ENCODE measurements around the gene GBF1. TPM values are rescaled to one million over a fixed set of nuclear protein-coding genes. Genes with fewer than 3 reads are reported as not detected.

The GBF1 gene
- total RNA-seq, 2 experiments from 2014 or later = 40.1 to 40.6 TPM

DNA sequence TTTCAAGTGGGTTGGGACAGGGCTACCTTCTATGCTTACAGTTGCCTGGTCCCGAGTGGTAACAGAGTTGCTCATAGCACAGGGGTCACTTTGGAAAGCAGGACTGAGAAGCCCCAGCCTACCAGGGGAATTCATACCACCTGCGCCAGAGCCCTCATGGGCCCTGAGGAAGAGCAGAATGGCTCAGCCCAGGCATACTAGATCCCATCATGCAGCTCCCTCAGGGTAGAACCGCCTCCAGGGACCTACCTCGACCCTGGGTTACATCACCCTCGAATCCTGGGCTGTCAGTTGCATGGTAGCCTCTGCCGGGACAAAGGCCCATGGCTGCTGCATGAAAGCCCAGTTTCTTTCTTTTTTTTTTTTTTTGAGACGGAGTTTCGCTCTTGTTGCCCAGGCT, 184.1 kb downstream of the GBF1 start:
- Mint-ChIP-seq H3K4me3 (no peak overlapping the region), H3K4me1 (peaks cover 29% of the 10 kb centered on the region)

DNA sequence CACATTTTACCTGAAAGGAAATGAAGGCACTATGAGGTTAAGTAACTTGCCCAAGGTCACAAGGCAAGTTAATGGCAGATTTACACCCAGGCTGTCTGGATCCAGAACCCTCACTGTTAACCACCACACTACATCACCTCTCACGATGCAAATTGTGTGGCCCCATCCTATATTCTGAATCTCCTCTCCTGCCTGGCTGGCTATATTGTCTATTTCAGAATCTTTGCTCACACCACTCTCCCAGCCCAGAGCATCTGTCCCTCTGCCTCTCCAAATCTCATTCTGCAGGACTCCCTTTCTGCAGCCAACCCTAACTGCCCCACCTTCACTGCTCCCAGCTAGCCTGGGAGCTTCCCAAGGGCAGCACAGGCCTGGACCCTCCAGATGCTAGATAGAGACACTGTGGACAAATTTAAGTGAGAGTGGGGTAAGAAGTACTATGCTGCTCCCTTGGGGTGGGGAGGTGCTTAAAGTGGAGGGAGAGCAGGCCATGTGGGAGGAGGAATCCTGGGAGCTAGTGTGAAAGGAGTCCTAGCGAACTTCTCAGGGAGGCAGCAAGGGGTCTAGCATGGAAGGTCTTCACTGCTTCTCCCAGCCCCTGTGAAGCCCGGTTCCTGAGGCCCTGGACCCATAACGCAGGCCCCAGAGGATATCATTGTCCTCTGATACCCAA, 186.3 kb downstream of the GBF1 start:
- ATAC-seq (ENCODE audit: low read depth) = no peak
- Mint-ChIP-seq H3K36me3 (peaks cover 7% of the 10 kb centered on the region), H3K4me3 (peak overlapping the region; percentile 87), H3K4me1 (peaks cover 36% of the 10 kb centered on the region), H3K27me3 (no peaks in the 10 kb centered on the region), H3K9me3 (no peaks in the 10 kb centered on the region), H3K27ac (peak overlapping the region; percentile 94)
- POLR2A ChIA-PET = interaction anchor here (0.6 to 8.3 kb wide), 8 partner anchors 9 to 936 kb away, joined by 3 to 163 read pairs (median 7); partner anchors contain the start of genes C10orf95, FBXL15, NFKB2 and SUFU
- no peak for DNase-seq

More for the DNA sequence above, 184.1 kb downstream of the GBF1 start:
- DNase-seq (no peak), ATAC-seq (ENCODE audit: low read depth) (no peak)
- Mint-ChIP-seq H3K9me3 (no peaks in the 10 kb centered on the region), H3K27me3 (no peaks in the 10 kb centered on the region), H3K27ac (no peak overlapping the region), H3K36me3 (peaks cover 8% of the 10 kb centered on the region)
- POLR2A ChIA-PET = interaction anchor here (8.3 kb wide), 1 partner anchor 7 kb away, joined by 140 read pairs; the partner anchor contains the start of gene FBXL15

Other genes with a start within 250 kb of the GBF1 start
- 10 to 100 TPM; 27.8 to 30.5 TPM for gene ARMH3, start 189.4 kb upstream of the GBF1 start, total RNA-seq
- gene HPS6, start 180.2 kb upstream of the GBF1 start, total RNA-seq = 10 to 100 TPM; 23.8 to 25.8 TPM
- gene LDB1, start 125.2 kb upstream of the GBF1 start, total RNA-seq = 100 to 1,000 TPM; 115 to 117 TPM
- 10 to 100 TPM; 46.4 to 47.4 TPM for gene PPRC1, start 112.5 kb upstream of the GBF1 start, total RNA-seq
- gene NOLC1, start 93.1 kb upstream of the GBF1 start, total RNA-seq = 10 to 100 TPM; 73.8 to 78.3 TPM
- gene ELOVL3, start 19.2 kb upstream of the GBF1 start, total RNA-seq = under 1 TPM in 1 of 2 experiments, not detected in 1; 0.22 TPM
- gene PITX3, start 4.0 kb upstream of the GBF1 start, total RNA-seq = not detected
- 100 to 1,000 TPM; 103 to 104 TPM for gene NFKB2, start 150.2 kb downstream of the GBF1 start, total RNA-seq
- 1 to 10 TPM; 3.6 to 4.3 TPM for gene PSD, start 173.3 kb downstream of the GBF1 start, total RNA-seq
- 10 to 100 TPM; 11.7 to 16.3 TPM for gene FBXL15, start 175.3 kb downstream of the GBF1 start, total RNA-seq
- gene CUEDC2, start 187.0 kb downstream of the GBF1 start, total RNA-seq = 10 to 100 TPM; 68.6 to 70.3 TPM
- under 1 TPM; 0.28 to 0.54 TPM for gene C10orf95, start 206.0 kb downstream of the GBF1 start, total RNA-seq